ENCODE data around the gene OR7A17.

Gene OR7A17

DNA sequence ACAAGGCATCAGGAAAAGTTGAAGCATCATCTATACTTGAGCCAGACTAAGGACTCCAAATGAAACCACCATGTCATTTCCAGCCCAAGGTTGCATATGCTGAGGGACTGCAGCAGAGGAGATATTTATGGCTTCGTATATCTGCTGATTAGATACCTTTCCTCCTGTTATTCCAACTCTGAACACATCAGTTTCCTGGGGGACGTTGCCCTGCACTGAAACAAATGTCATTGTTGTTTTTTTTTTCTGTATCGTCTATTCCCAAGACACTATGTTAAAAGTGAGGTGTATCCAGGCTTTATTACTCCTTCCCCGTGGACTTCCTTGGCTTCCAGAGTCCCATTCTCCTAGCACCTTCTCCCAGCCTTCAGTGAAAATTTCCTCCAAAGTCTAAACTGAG, at the start of gene OR7A17:
OR7A17 (minus strand) TSS at position 101 of the 400 bp plus-strand sequence. CDS start 4,777 bp downstream, outside the sequence.
- no peak for DNase-seq

DNA sequence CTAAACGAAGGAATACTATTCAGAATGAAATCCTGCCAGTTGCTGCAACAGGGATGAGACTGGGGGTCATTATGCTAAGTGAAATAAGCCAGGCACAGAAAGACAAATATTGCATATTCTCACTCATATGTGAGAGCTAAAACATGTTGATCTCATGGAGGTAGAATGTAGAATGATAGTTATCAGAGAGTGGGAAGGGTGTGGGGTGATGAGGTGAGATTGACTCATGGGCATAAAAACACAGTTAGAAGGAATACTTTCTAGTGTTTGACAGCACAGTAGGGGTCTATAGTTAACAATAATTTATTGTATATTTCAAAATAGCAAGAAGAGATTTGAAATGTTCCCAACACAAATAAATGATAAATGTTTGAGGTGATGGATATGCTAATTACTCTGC, 47.6 kb upstream of the OR7A17 start:
- DNase-seq, result no peak

DNA sequence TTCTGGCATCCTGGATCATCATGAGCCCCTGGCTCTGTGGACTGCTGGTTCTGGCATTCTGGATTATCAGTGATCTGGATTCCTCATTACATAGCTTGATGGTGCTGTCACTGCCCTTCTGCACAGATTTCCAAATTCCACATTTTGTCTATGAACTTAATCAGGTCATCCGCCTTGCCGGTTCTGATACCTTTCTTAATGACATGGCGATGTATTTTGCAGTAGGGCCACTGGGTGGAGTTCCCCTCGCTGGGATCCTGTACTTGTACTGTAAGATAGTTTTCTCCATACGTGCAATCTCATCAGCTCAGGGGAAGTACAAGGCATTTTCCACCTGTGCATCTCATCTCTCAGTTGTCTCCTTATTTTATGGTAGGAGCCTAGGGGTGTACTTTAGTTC, 30.9 kb upstream of the OR7A17 start:
- DNase-seq, result no peak

DNA sequence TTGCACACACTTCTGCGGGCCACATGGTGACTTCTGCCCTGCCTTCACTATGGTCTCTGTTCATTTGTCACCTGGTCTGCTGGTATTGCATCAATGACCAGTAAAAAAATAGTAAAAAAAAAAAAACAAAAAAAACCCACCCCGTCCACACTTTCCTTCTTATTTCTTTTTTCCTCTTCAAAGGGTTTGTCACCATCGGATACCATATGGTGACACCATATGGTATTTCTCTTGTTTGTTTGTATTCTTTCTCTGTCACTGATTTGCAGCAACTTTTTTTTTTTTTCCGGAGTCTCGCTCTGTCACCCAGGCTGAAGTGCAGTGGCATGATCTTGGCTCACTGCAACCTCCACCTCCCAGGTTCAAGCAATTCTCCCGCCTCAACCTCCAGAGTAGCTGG, 29.2 kb upstream of the OR7A17 start:
- no peak for DNase-seq

DNA sequence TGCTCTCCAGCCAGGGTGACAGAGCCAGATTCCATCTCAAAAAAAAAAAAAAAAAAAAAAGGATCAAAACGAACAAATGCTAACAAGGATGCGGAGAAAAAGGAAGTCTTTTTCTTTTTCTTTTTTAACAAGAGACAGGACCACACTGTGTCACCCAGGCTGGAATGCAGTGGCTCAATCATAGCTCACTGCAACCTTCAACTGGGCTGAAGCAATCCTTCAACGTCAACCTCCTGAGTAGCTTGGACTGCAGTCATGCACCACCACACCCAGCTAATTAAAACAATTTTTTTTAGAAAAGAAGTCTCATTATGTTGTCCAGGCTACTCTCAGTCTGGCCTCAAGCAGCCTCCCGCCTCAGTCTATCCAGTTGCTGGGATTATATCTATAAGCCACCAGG, 20.8 kb upstream of the OR7A17 start:
- no peak for DNase-seq

DNA sequence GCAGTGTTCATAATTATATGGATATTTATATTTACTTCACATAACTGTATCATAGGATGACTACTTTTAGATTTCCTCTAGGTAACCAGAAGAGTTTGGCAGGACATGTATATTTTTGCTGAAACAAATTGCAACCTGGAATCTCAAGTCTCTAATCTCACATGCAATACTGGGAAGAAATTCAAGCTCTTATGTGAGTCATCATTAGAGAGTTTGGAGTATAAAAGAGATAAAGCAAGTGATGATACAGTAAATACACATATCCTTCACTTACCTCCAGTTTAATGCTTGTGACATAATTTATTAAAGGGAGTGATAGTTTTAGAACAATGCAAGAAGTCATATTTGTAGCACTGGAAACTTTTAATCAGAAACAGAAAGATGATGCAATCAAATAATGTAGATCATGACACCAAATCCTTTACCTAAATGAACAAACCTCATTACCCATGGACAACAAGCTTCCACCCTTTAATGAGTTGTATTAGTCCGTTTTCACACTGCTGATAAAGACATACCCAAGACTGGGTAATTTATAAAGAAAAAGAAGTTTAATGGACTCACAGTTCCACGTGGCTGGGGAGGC, 15.8 kb upstream of the OR7A17 start:
- no peak for DNase-seq

DNA sequence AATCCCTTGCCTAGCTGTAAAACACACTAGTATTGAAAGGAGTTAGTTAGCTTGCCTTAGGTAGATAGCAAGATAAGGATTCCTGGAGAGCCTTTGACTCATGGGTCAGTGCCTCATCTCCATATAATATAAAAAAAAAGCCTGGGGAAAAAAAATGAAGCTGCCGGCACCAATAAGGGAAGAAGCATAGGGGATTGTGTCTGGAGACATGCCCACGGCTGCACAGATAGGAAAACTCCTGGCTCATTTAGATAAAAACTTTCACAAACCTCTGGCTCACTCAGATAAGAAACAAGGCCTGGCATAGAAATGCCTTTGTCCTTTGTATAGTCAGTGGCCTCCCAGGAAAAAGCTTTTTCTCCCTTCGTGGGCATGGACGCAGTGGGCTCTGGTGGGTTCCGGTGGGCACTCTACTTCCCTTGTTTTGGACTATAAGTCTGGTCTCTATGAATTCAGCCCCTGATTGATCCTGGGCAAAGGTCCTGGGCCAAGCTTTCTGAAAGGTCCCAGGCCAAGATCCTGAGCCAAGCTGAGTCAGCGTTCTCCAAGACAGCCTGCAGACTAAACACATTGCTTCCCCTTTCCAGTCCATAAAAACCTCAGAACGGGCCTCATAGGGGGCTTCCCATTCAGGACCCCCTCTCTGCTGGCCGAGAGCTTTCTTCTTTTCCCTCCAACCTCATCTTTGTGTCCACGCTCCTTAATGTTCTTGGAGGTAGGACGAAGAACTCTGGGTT, 4.9 kb upstream of the OR7A17 start:
- no peak for DNase-seq

DNA sequence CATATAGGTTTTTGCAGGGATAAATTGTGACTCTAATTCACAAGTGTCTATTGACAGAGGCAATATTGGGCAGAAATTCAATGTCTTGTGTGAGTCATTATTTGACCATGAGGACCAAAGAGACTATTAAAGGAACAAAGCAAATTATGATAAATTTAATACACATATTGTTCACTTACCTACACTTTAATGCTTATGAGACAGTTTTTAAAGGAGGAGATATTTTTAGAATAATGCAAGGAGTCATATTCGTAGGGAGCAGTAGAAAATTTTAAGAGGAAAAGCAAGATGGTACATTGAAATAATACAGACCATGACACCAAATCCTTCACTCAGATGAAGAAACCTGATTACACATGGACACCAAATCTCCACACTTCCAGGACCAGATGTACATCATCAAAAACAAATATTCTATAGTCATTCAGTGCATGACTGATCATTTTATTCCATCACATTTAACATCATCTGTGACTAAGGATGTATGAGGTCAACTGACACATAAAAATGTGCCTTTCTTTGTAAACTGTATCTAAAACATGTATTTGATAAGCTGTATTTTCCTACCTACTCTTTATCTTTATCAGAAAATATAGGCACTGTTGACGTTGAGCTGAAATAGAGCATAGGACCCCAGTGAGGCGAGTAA, 4.2 kb upstream of the OR7A17 start:
- no peak for DNase-seq

DNA sequence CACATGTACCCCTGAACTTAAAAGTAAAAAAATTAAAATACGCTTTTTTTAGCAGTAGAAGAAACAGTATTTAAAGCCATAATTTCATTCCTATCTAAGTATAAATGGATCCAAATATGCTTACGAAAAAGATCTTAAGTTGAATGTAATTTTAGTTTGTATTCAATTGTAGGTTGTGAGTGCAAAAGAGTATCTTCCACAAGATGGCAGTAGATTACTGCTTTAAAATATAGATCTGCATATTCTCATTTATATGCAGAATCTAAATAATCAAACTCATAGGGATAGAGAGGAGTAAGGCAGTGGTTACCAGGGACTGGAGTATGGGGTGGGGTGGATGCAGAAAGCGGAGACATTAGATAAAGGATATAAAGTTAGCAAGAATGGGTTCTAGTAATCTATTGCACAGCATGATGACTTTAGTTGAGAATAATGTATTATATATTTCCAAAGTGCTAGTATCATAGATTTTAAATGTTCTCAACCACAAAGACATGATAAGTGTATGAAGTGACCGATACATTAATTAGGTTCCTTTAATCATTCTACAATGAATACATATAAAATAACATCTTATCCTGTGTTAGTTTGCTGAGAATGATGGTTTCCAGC, 14.2 kb downstream of the OR7A17 start:
- no peak for DNase-seq

DNA sequence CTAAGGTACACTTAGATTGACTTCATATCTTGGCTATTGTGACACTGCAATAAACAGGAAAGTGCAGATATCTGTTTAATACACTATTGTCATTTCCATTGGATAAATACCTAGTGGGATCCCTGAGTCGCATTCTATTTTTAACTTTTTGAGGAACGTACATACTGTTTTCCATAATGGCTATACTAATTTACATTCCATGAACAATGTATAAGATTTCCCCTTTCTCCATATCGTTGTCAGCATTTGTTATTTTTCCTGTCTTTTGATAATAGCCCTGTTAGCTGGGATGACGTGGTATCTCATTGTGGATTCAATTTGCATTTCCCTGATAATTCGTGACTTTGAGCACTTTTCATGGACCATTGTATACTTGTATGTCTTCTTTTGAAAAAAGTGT, 17.4 kb downstream of the OR7A17 start:
- DNase-seq, result no peak

DNA sequence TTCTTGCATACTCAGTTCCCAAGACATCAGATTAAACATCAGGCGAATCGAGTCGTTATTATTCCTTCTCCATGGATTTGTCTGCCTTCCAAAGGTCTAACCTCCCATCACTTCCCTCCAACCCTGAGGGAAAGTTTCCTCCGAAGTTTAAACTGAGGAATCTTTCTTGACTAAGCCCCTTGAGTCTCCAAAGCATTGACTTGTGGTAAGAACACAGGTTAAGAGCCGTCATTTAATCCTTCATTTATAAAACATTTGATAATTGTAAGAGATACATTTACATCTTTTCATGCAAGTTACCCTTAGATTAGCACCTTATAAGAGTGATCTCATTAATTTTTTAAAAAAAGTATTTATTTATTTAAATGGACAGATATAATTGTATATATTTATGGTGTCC, 37.1 kb downstream of the OR7A17 start, which contains the start of gene OR7A10:
OR7A10 (minus strand) TSS at position 101 of the 400 bp plus-strand sequence. CDS start 7,045 bp downstream, outside the sequence.
- DNase-seq, result no peak

DNA sequence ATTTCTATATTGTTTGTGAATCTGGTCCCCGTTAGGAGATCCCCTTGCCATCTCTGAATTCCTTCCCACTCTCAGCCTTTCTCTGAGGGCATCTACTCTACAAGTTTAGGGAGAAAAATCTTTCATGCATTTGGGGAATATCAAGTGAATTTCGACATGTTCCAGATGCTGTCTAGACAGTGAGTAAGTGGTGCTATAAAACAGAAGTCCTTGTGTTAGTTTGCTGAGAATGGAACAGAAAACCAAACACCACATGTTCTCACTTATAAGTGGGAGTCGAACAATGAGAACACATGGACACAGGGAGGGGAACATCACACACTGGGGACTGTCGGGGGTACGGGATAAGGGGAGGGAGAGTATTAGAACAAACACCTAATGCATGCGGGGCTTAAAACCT, 42.4 kb downstream of the OR7A17 start:
- no peak for DNase-seq

DNA sequence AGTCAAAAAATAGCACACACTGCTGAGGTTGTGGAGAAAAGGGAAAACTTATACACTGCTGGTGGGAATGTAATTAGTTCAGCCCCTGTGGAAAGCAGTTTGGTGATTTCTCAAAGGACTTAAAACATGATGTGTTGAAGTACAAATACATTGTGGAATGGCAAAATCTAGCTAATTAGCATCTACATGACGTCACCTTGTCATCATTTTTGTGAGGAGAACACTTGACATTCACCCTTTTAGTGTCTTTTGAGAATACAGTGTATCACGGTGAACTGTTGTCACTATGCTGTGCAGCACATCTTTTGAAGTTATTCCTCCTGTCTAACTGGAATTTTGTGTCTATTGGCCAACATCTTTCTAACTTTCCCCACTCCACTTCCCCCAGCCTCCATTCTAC, 42.8 kb downstream of the OR7A17 start:
- DNase-seq, result no peak

DNA sequence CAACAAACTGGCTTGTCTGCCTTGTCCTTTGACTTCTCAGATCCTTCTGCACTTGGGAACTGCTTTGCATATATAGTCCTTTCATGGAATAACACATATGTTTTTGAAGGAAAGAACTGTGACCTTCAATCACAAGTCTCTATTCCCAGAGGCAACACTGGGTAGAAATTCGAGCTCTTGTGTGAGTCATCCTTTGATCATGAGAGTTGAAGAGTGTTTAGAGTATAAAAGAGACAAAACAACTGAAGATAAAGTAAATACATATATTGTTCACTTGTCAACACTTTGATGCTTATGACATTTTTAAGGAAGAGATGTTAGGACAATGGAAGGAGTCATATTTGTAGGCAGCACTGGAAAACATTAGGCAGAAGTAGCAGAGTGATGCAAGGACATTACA, 45.7 kb downstream of the OR7A17 start:
- DNase-seq, result no peak

DNA sequence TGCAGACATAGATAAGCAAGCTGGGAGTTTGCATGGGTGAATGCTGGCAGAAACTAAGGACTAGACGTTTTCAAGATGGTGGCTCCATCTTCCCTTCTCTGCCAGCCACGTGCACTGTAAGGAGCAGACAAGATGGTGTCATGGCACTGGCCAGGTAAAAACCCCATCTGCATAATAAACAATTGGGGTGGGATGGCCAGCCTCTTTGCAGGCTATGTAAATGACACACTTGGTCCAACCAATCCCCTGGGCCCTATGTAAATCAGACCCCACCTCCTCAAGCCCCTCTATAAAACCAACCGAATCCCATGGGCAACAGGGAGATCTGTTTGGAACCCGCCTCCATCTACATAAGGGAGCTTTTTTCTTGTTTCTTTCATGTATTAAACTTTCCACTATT, 48.5 kb downstream of the OR7A17 start:
- no peak for DNase-seq

DNA sequence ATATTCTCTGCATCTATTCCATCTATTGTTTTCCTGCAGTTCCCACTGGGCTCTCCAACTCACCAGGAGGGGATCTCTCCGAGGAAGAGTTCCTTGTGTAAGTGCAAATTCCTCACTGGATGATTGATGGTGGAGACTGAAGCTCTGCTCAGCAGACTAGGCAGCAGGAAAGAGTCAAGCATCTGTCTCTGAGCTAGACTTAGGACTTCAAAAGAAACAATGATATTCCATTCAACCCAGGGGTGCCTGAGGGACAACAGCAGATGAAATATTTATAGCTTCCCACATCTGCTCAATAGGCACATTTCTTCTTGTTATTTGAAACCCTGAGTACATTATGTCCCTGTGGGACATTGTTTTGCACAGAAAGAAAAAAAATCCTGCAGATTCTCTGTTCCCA, 50.9 kb downstream of the OR7A17 start, which contains the start of the genes OR7A5 and OR7C1:
OR7A5 (minus strand) TSS at position 175 of the 400 bp plus-strand sequence. CDS start 6,944 bp downstream, outside the sequence.
OR7C1 (minus strand) TSS at position 175 of the 400 bp plus-strand sequence. CDS start 35,049 bp downstream, outside the sequence.
- DNase-seq, result no peak

DNA sequence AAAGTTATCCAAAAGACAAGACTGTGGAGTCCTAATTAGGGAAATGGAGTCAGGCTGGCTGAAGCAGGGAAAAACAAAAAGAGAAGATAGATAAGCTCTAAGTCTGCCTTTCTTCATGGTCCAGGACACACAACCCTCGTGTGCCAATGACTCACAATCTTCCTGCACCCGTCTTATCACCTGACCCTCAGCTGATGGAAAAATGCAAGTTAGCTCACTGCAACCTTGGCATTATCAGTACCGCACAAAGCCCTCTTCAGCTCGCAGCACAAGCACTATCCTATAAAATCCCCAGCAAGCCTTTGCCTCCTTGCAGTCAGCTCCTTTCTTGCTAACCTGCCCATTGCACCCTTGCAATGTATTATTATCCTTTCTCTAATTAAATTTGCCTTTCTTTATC, 55.2 kb downstream of the OR7A17 start:
- no peak for DNase-seq

Data from stimulated activated CD4-positive, alpha-beta T cell treated with anti-CD3 and anti-CD28 coated beads, Interleukin-1b, Interleukin-23, amount 100 ng/mL, for 48 hours (primary cell).